Measurements from ENCODE around the gene RIT1. TPM values are rescaled to one million over a fixed set of nuclear protein-coding genes. Genes with fewer than 3 reads are reported as not detected.

Gene RIT1
- total RNA-seq, 1 donor from 2014 or later = 37.7 TPM

- peak; percentile 88 for DNase-seq (ENCODE audit: low read depth, low spot score)
Observed at GRCh38 chr1:155893389-155894142, 17.6 kb downstream of the RIT1 start.

DNA sequence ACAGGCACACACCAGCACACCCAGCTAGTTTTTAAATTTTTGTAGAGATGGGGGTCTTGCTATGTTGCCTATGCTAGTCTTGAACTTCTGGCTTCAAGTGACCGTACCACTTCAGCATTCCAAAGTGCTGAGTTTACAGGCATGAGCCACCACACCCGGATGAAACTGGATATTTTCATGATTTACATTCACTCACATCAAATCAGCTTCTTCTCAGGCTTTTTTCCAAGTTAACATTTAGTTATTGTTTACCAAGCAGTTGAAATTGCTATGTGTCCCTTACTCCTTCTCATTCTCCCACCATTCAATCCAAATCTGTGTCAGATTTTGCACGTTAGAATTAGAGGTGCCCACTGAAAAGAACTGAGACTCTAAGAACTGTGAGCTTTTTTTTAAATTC is 18.4 kb downstream of the RIT1 start:
- DNase-seq (ENCODE audit: low read depth, low spot score) = peak; percentile 40

- no peak for DNase-seq (ENCODE audit: low read depth, low spot score)
Observed at GRCh38 chr1:155890251-155890650, 20.9 kb downstream of the RIT1 start.

DNA sequence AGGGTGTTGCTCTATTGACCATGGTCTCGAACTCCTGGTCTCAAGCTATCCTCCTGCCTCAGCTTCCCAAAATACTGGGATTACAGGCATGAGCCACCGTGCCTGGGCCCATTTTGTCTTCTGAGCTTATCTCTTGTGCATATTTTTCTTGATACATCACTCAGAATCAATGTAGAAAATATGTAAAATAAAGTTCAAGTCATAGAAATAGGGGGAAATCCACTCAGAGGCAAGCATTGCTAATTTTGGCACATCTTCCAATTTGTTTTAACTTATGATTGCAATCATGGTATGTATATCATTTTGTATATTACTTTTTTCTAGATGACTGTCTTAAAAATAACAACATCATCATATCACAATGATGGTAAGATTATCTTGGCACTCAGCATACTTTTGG is 21.6 kb downstream of the RIT1 start:
- no peak for DNase-seq (ENCODE audit: low read depth, low spot score)

DNA sequence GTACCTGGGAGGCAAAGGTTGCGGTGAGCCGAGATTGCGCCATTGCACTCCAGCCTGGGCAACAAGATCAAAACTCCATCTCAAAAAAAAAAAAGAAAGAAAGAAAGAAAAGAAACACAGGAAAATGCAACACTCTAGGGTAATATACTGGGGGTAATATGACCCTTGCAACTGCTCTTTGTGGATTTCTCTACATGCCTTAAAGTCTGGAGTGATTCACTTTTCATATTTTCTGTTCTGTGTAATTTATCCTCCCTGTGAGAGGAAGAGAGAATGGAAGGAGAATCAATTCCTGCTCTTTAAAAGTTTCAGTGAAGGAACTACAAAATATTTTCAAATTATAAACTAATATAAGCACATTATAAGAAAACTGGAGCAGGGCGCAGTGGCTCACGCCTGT is 22.7 kb downstream of the RIT1 start:
- DNase-seq (ENCODE audit: low read depth, low spot score) = no peak

GRCh38 chr1:155884982-155885381 is 26.2 kb downstream of the RIT1 start:
- DNase-seq (ENCODE audit: low read depth, low spot score) = no peak

GRCh38 chr1:155884031-155884960 is 26.9 kb downstream of the RIT1 start:
- DNase-seq (ENCODE audit: low read depth, low spot score) = no peak

GRCh38 chr1:155882766-155883165 is 28.4 kb downstream of the RIT1 start:
- no peak for DNase-seq (ENCODE audit: low read depth, low spot score)

GRCh38 chr1:155882235-155882634 is 28.9 kb downstream of the RIT1 start:
- no peak for DNase-seq (ENCODE audit: low read depth, low spot score)

DNA sequence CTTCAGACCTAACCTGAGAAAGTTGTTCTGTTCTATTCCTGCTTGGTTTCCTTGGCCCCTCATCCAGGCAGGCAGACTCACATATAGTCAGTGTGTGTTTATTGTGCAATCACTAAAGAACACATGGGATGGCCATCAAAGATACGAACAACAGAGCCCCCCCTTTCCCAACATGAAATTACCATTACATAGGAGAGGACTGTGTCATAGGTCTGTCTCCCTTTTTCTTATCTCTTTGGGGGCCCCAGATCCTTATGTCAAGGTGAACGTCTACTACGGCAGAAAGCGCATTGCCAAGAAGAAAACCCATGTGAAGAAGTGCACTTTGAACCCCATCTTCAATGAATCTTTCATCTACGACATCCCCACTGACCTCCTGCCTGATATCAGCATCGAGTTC is 30.2 kb downstream of the RIT1 start:
- DNase-seq (ENCODE audit: low read depth, low spot score) = no peak

DNA sequence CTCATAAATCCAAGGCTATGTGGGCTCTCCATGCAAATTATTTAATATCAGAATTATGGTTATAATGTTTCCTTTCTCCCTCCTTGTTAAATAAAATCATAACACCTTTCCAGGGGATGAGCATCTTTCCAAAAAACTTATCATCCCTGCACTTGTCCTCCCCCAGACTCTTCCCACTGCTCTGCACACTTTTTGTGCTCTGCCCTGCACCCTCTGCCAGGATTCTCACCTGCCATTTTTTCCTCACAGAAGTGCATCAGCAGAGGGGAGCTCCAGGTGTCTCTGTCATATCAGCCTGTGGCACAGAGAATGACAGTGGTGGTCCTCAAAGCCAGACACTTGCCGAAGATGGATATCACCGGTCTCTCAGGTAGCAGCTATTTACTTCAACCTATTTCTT is 30.9 kb downstream of the RIT1 start:
- no peak for DNase-seq (ENCODE audit: low read depth, low spot score)

- DNase-seq (ENCODE audit: low read depth, low spot score) = no peak
Observed at GRCh38 chr1:155877945-155878344, 33.2 kb downstream of the RIT1 start.

DNA sequence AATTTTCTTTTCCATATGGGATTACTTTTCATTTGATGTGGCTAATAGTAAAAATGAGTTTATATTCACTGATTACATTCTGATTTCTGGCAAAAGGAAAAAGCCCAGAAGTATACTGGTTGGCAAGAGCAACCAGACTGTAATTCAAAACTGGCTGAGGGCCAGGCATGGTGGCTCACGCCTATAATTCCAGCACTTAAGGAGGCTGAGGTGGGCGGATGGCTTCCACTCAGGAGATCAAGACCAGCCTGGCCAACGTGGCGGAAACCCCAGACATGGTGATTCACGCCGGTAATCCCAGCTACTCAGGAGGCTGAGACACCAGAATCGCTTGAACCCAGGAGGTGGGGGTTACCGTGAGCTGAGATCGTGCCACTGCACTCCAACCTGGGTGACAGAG is 37.3 kb downstream of the RIT1 start:
- DNase-seq (ENCODE audit: low read depth, low spot score) = no peak

- no peak for DNase-seq (ENCODE audit: low read depth, low spot score)
Observed at GRCh38 chr1:155872527-155872926, 38.6 kb downstream of the RIT1 start.

- no peak for DNase-seq (ENCODE audit: low read depth, low spot score)
Observed at GRCh38 chr1:155871390-155871789, 39.8 kb downstream of the RIT1 start.

DNA sequence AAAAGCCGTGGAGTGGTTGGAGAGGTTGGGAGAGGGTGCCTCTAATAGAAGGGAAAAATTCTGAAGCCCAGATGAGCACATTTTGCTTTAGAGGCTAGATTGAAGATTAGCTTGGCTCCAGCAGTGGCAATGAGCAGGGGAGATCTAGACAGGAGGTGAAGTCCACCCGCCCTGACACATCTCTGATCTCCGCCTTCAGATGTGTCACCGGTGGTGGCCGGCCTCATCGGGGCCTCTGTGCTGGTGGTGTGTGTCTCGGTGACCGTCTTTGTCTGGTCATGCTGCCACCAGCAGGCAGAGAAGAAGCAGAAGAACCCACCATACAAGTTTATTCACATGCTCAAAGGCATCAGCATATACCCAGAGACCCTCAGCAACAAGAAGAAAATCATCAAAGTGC is 43.4 kb downstream of the RIT1 start:
- no peak for DNase-seq (ENCODE audit: low read depth, low spot score)

GRCh38 chr1:155864393-155864792 is 46.8 kb downstream of the RIT1 start:
- DNase-seq (ENCODE audit: low read depth, low spot score) = no peak

- no peak for DNase-seq (ENCODE audit: low read depth, low spot score)
Observed at GRCh38 chr1:155861896-155862295, 49.3 kb downstream of the RIT1 start.

DNA sequence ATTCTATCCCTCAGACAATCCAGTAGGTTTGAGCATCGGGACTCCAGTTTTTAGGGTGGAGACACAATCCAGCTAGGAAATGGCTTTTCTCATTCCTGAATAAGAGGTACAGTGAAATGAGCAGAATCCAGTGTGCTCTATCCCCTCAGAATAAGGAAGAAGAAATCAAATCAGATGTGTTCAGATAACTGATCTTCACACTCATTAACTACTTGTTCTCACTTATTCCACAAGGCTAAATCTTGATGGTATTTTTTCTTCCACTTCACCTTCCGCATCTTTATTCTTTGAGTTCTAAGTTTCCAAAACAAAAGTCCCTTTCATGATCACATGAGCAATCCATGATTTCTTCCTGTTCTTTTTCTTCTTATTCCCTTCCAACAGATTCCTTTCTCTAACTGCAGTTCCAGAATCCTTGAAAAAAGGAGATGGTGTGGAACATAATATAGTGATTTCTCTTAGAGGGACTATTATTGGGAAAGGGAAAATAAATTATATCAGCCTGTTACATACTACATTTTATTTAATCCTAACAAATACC is 50.1 kb downstream of the RIT1 start:
- DNase-seq (ENCODE audit: low read depth, low spot score) = no peak

- DNase-seq (ENCODE audit: low read depth, low spot score) = peak; percentile 43
Observed at GRCh38 chr1:155859881-155860871, 51.0 kb downstream of the RIT1 start.

GRCh38 chr1:155859234-155859829 is 51.8 kb downstream of the RIT1 start, which contains the start of gene SYT11:
SYT11 (plus strand) TSS chr1:155859567; CDS start chr1:155859762, 195 bp downstream.
- DNase-seq (ENCODE audit: low read depth, low spot score) = peak; percentile 85

All from pulmonary artery endothelial cell (primary cell).